D721Med (cell line): ENCODE results near the gene SRPK3.

Source experiments
- DNase-seq: peaks from one replicate; pipeline ENCODE4 v3.0.0; 2011; ENCODE audit warnings: low spot score; ENCODE audit not compliant: insufficient read length
- FAIRE-seq: peaks from 2 replicates; lab custom pipeline; 2011; peaks lifted over from hg19 to GRCh38; lab: Jason Lieb, UNC
- CTCF ChIP-seq: IDR thresholded peaks from 2 replicates; pipeline ENCODE4 v1.5.1; 2012; ENCODE audit warnings: mild to moderate bottlenecking, control low read depth; ENCODE audit not compliant: insufficient read depth; ENCODE audit errors: missing control alignments

The SRPK3 gene

GRCh38 chrX:153831429-153832150, 50.7 kb downstream of the SRPK3 start:
- no peak for TF ChIP-seq CTCF
- no peak for FAIRE-seq

GRCh38 chrX:153832728-153833127, 51.9 kb downstream of the SRPK3 start:
- DNase-seq, result no peak

More at GRCh38 chrX:153831429-153832150, 50.7 kb downstream of the SRPK3 start:
- DNase-seq, result no peak

More at GRCh38 chrX:153832728-153833127, 51.9 kb downstream of the SRPK3 start:
- no peak for TF ChIP-seq CTCF
- FAIRE-seq, result no peak
